Keratinocyte (primary cell): ENCODE measurements around the gene ZSWIM3.

Source experiments
- CTCF ChIP-seq, 3 experiments: IDR thresholded peaks in 1 of 3; conservative IDR thresholded peaks in 1 of 3; optimal IDR thresholded peaks in 1 of 3; 2 replicates in 2 of 3; 3 replicates in 1 of 3; pipeline versions ENCODE3 to v1.5.1; 2011; ENCODE audit warnings: low read length in 3 of 3, mild to moderate bottlenecking in 3 of 3, moderate library complexity in 2 of 3, control low read depth in 1 of 3, inconsistent platforms in 1 of 3; ENCODE audit not compliant: insufficient read depth in 2 of 3; ENCODE audit errors: extremely low read depth in 1 of 3
- EZH2 ChIP-seq: IDR thresholded peaks from one replicate; pipeline ENCODE4 v1.6.1; 2012; ENCODE audit warnings: inconsistent platforms, mild to moderate bottlenecking, low read length, moderate library complexity

GRCh38 chr20:45907219-45907948 lies 50.0 kb downstream of the ZSWIM3 start:
- no peak for TF ChIP-seq CTCF (optimal IDR thresholded peaks at IDR 0.05 in 1 of 3, IDR thresholded peaks at IDR 0.05 in 1 of 3, conservative IDR thresholded peaks at IDR 0.05 in 1 of 3; ENCODE audit: extremely low read depth in 1 of 3, insufficient read depth in 2 of 3, low read length in 3 of 3)
- TF ChIP-seq EZH2 = no peak
